Kidney tubule cell (primary cell): ENCODE measurements around the gene PTPN14.

Experiments
- DNase-seq: peaks from one replicate; pipeline ENCODE4 v3.0.0-alpha.2; 2018; ENCODE audit warnings: low spot score

The PTPN14 gene

DNA sequence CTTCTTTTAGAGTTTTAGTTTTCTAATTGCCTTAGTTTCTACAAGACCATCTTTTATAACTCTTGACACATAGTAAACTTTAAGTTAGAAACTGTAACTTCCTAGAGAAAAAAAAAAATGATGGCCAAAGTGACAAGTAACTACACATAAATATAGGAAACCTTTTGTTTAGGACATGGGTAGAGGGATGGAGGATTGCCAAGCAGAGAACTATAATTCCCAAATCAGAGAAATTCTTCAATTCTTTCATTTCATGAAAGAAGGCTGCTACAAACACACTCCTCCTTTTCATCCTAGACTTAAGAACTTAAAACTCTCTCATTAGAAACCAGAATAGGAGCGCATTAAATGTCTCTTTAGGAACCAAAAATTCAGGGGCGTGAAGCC lies 125.0 kb downstream of the PTPN14 start:
- DNase-seq, result no peak

DNA sequence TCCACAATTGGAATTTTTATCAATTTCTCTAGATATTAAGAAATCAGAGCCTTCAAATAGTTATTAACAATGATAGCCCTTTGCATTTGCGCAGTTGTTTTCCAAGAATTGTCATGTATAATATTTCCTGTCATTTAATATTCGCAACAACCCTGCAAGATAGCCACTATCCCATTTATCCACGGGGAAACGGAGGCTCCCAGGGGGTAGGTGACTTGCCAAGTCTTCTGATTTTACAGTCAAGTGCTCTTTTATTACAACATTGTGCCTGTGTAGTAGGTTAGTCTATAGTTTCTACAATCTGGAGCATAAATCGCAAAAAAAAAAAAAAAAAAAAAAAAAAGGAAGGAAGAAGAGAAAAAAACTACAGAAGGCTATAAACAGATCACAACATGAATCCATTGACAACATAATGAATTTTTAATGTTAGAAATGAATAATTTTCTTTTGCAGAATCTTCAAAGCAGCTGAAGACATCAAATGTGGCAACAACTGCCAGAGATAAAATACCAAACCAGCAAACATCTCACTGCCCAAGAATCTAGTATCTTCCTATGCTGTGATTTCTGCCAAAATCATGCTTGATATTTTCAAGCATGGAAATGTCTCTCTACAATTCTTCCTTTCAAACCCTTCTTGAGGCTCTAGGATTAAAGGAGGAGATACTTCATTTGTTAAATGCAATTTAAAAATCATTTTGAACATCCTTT lies 125.5 kb downstream of the PTPN14 start:
- DNase-seq, result no peak

DNA sequence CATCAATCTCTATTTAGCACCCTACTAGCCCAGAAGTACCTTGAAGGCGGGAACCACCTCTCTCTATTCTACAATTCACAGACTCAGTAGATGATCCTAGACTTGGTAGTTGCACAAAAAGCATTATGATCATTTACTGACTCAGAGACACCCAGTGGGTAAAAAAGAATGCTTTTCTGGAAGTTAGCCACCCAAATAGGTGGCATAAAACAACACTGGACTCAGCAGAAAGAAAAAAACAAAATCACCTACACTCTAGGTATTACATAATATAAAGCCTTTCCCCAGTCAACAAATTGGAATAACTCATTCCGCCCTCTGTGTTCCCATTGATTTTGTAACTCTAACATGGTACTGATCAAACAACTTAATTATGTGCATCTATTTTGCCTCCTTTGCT lies 126.3 kb downstream of the PTPN14 start:
- no peak for DNase-seq

- no peak for DNase-seq
Measured at GRCh38 chr1:214423045-214423444, 128.4 kb downstream of the PTPN14 start.

DNA sequence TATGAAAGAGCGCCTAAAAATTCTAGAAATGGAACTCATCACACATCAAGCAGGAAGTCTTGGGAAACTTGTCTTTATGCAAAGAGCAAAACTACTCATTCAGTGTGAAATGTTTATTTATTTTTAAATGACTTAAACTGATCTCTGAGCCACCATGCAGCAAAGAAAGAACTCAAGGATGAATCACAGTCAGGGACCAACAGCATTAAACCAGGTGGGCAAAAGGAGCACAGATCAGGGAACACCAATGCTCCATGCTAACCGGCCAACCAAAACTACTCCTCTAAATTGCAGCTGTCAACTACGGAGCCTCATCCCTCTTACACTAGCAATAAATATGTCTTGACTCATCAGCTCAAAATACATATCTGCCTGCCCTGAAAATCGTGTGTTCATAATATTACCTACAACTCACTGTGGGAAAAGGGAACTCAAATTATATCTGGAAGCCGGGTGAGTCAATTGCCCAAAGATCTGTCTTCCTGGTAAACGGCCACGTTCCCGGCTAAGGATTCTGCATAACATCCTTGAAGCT lies 129.2 kb downstream of the PTPN14 start:
- DNase-seq, result peak; percentile 77

DNA sequence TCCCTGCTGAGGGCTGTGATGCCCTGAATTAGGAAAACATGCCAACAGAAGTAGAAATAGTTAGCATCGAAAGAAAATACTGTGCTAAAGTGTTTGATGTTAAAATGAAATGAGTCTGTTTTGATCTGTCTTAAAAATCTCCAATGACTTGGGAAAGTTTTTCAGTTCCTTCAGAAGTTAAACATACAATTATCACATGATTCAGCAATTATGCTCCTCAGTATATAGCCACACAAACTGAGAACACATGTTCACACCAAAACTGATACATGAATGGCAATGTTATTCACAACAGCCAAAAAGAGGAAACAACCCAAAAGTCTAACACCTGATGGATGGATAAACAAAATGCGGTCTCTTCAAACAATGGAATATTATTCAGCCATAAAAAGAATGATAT lies 130.6 kb downstream of the PTPN14 start:
- DNase-seq, result no peak

GRCh38 chr1:214420341-214420740 lies 131.1 kb downstream of the PTPN14 start:
- DNase-seq, result no peak

GRCh38 chr1:214419650-214420049 lies 131.8 kb downstream of the PTPN14 start:
- DNase-seq, result no peak

GRCh38 chr1:214418391-214418790 lies 133.0 kb downstream of the PTPN14 start:
- no peak for DNase-seq

DNA sequence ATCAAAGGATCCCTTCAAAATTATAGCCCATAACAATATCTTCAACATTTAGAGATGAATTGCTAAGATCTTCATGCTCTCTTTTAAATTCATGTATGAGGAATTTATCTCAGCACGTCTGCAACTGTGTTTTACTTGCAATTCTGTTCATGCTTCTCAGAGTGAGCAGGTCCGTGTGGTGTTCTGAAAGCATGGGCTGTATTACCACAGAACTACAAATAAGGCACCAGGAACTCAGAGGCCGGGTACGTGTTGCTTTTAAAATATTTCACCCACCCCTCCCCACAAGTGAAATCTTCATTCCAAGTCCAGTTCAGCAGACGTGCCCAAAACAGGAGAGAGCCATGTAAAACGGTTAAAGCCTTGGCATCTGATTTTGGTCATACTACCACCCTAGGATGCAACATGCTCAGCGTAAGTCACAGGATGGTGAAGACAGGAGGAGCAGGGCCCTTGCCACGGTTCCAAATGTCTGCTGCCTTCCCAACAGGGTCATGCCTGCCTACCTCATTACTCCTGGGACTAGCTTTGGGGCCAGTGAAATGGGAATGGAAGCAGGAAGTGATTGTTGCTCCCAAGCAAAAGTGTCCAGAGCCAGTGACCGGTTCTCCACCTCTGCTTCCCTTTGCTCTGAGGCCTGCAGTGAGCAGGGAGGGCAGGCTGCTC lies 133.7 kb downstream of the PTPN14 start:
- no peak for DNase-seq

- no peak for DNase-seq
Measured at GRCh38 chr1:214416858-214417257, 134.5 kb downstream of the PTPN14 start.

GRCh38 chr1:214416417-214416816 lies 135.0 kb downstream of the PTPN14 start:
- peak; percentile 60 for DNase-seq

DNA sequence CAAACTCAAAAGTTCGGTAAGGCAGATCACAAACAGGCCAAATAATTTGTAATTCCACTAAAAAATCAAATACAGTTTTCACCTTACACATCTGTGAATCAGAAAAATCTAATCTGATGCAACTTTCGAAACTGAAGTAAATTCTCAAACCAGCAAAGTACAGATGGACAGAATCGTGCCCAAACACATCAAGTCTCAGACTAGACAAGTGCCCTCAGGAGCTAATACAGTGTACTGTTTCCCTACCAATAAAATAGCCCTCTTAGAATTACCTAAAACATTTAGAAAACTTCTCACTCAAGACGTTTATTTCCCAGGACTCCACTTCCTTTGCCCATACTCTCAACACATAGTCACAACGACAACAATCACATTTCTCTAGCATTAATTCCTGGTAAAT lies 136.3 kb downstream of the PTPN14 start:
- no peak for DNase-seq

- no peak for DNase-seq
Measured at GRCh38 chr1:214414691-214415090, 136.7 kb downstream of the PTPN14 start.

GRCh38 chr1:214413315-214413714 lies 138.1 kb downstream of the PTPN14 start:
- no peak for DNase-seq

GRCh38 chr1:214404571-214405213 lies 146.7 kb downstream of the PTPN14 start:
- peak; percentile 92 for DNase-seq

GRCh38 chr1:214404154-214404553 lies 147.2 kb downstream of the PTPN14 start:
- DNase-seq, result peak; percentile 88

- DNase-seq, result peak; percentile 17
Measured at GRCh38 chr1:214403431-214403830, 148.0 kb downstream of the PTPN14 start.

DNA sequence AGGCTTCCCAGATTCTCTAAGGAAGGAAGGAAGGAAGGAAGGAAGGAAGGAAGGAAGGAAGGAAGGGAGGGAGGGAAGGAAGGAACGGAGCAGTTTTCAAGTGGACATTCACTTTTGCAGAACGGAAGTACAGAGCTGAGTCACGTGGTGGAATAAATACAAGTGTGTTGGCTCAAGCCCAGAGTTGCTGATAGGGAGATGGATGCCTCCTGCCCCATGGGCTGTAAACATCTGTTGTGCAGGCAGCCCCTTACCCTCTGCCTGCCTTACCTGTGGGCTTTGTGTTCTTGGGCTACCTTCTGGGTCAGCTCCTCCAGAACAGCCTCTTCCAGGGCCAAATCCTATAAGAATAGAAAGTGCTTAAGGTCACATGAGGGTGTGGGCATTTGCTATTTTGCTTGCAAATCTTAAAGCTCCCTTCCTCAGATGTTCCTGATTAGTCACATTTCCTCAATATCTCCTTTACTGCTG lies 148.8 kb downstream of the PTPN14 start:
- peak; percentile 75 for DNase-seq

GRCh38 chr1:214401666-214402065 lies 149.7 kb downstream of the PTPN14 start:
- peak; percentile 88 for DNase-seq

- DNase-seq, result no peak
Measured at GRCh38 chr1:214400131-214400530, 151.3 kb downstream of the PTPN14 start.

DNA sequence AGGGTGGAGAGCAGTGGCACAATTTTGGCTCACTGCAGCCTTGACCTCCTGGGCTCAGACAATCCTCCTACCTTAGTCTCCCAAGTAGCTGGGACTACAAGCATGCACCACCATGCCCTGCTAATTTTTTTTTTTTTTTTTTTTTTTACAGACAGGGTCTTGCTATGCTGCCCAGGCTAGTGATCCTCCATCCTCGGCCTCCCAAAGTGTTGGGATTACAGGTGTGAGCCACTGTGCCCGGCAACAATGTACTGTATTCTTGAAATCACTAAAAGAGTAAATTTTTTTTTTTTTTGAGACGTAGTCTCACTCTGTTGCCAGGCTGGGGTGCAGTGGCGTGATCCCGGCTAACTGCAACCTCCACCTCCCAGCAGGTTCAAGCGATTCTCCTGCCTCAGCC lies 152.9 kb downstream of the PTPN14 start:
- no peak for DNase-seq

DNA sequence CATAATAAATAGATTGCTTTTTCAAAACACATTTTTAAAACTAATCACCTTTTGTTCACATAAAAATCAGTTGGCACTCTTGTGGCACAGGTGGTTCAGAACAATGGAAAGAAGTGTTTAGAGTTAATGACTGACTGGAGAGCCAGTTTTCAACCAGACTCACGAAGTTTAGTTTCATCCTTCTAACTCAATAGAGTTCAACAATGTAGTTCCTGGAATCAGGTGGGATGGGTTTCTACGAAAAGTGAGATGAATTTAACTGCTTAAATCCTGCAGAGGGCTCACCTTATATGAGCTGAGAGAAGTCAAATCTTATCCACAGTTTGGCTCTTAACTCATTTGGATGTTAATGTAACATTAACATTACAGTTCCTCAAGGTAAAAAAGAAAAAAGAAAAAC lies 153.9 kb downstream of the PTPN14 start:
- peak; percentile 40 for DNase-seq
